ENCODE results near the gene LUC7L2.

- TF ChIP-seq POLR2A (IDR thresholded peaks at IDR 0.05) (no peak), CTCF (IDR thresholded peaks at IDR 0.05 in 8 of 11, conservative IDR thresholded peaks at IDR 0.05 in 3 of 11) (no peak), POLR2AphosphoS5 (IDR thresholded peaks at IDR 0.05) (no peak)
These were observed 34.8 kb downstream of the LUC7L2 start for GRCh38 chr7:139394540-139394939.
